ENCODE measurements around the gene PPDPF. TPM values are rescaled to one million over a fixed set of nuclear protein-coding genes. Genes with fewer than 3 reads are reported as not detected.

Gene PPDPF
- total RNA-seq, 1 experiment from 2014 or later = 245 TPM

DNA sequence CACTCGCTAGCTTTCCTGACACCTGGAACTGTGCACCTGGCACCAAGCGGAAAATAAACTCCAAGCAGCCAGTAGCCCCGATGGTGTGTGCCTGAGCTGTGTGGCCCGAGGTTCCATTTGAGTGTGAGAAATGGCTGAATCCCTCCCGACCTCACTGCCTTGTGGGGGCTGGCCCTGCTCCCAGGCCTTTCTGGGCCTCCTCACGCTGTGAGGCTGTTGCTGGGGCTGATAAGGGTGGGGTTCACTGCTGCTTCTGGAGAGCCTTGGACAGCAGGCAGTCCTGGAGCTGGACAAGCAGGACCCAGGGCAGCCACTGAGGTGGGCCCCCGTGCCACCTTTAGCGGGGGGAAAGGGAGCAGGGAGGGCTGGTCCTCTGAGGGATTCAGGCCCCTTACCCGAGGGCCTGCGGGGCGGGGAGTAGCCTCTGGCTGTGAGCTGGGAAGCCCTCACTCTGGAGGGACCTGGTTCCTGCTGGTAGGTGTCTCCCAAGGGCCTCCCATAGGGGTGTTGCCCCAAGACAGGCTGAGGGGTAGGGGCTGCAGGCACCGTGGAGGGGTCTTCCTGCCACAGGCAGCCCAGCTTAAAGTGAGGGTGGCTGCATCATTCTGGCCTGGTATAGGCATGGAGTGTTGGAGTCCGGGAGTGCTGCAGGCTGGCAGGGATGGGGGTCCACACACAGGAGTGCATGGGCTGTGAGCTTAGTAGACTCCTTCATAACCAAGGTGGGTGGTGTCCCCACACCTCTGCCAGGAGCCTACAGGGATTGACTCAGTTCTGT is 1.7 kb downstream of the PPDPF start:
- Histone ChIP-seq H3K79me2 (ENCODE audit: low read length) (peaks cover 27% of the 10 kb centered on the region), H3K4me2 (ENCODE audit: low read length) (peak overlapping the region; percentile 93), H3K9ac (ENCODE audit: low read length) (no peak overlapping the region), H3K9me2 (replicated peaks; ENCODE audit: low read length) (no peaks in the 10 kb centered on the region), H3F3A (ENCODE audit: low read length, unreplicated experiment) (peaks cover 10% of the 10 kb centered on the region), H2AFZ (ENCODE audit: low read length) (no peak overlapping the region), H3K36me3 (ENCODE audit: low read depth, low read length) (peaks cover 24% of the 10 kb centered on the region), H3K27ac (ENCODE audit: low read length) (no peak overlapping the region), H4K20me1 (ENCODE audit: low read length) (peaks cover 24% of the 10 kb centered on the region), H3K4me1 (ENCODE audit: insufficient read depth, low read length) (peaks cover 13% of the 10 kb centered on the region), H3K4me3 (ENCODE audit: low read length) (peak overlapping the region; percentile 99), H3K27me3 (ENCODE audit: low read length) (no peaks in the 10 kb centered on the region), H3K9me3 (ENCODE audit: low read length) (no peaks in the 10 kb centered on the region)
- DNase-seq = no peak
- intact Hi-C loops (cut with micrococcal nuclease) = no loop called here
- TF ChIP-seq, protein P1, sequence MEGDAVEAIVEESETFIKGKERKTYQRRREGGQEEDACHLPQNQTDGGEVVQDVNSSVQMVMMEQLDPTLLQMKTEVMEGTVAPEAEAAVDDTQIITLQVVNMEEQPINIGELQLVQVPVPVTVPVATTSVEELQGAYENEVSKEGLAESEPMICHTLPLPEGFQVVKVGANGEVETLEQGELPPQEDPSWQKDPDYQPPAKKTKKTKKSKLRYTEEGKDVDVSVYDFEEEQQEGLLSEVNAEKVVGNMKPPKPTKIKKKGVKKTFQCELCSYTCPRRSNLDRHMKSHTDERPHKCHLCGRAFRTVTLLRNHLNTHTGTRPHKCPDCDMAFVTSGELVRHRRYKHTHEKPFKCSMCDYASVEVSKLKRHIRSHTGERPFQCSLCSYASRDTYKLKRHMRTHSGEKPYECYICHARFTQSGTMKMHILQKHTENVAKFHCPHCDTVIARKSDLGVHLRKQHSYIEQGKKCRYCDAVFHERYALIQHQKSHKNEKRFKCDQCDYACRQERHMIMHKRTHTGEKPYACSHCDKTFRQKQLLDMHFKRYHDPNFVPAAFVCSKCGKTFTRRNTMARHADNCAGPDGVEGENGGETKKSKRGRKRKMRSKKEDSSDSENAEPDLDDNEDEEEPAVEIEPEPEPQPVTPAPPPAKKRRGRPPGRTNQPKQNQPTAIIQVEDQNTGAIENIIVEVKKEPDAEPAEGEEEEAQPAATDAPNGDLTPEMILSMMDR (conservative IDR thresholded peaks at IDR 0.05; ENCODE audit: low read depth, low read length) = no peak
- TF ChIP-seq EZH2 (IDR thresholded peaks at IDR 0.05; ENCODE audit: low read length, unreplicated experiment) = no peak
- ChIA-PET POLR2A (ENCODE audit: unreplicated experiment) (interaction anchor here (1.4 kb wide), 1 partner anchor 14 kb away, joined by 8 read pairs; the partner anchor contains the start of gene PTK6), CTCF (no interaction called here)
- no TSS peak for BruUV-seq (replicated peaks)
- ATAC-seq = no peak

DNA sequence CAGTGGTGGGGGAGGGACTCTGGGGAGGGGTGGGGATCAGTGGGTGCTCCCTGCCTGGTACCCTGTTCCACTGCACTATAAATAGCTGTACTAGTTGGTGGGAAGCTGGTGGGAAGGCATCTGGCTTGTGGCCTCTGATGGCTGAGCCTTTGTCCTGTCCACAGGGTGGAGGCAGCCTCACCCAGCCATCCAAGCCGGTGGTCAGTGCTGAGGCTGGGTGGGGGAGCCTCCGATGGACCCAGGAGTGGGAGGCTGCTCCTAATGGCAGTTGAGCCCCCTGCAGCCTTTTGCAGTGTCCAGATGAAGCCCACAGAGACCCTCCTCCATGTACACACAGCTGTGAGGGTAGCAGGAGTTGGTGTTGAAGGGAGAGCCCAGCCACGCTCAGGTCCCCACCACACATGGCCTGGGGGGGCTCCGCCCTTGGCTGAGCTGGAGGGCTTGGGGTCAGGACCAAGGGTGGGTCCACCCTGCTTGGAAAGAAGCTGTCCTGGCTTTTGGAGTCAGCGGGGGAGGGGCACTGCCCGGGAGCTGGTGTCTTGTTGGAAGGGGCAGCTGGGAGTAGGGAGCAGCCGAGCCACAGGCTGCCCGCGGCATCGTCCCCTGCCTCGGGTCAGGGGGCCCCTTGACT is 2.5 kb downstream of the PPDPF start:
- CTCF ChIA-PET = no interaction called here
- no peak for ATAC-seq
- Histone ChIP-seq H3K79me2 (ENCODE audit: low read length) (peaks cover 27% of the 10 kb centered on the region), H3K9me3 (ENCODE audit: low read length) (no peaks in the 10 kb centered on the region), H3K9me2 (replicated peaks; ENCODE audit: low read length) (no peaks in the 10 kb centered on the region), H3K4me3 (ENCODE audit: low read length) (no peak overlapping the region), H3K9ac (ENCODE audit: low read length) (no peak overlapping the region), H3K4me1 (ENCODE audit: insufficient read depth, low read length) (peaks cover 13% of the 10 kb centered on the region), H2AFZ (ENCODE audit: low read length) (no peak overlapping the region), H4K20me1 (ENCODE audit: low read length) (peaks cover 24% of the 10 kb centered on the region), H3K4me2 (ENCODE audit: low read length) (no peak overlapping the region), H3F3A (ENCODE audit: low read length, unreplicated experiment) (peaks cover 12% of the 10 kb centered on the region), H3K36me3 (ENCODE audit: low read depth, low read length) (peaks cover 24% of the 10 kb centered on the region), H3K27me3 (ENCODE audit: low read length) (no peaks in the 10 kb centered on the region), H3K27ac (ENCODE audit: low read length) (no peak overlapping the region)
- intact Hi-C loops (cut with micrococcal nuclease) = no loop called here
- DNase-seq = no peak
- no TSS peak for BruUV-seq (replicated peaks)
- POLR2A ChIA-PET (ENCODE audit: unreplicated experiment) = interaction anchor here (0.6 to 1.3 kb wide), 3 partner anchors 11 to 176 kb away, joined by 3 to 4 read pairs (median 3); partner anchors contain the start of gene PTK6
- TF ChIP-seq EZH2phosphoT487 (IDR thresholded peaks at IDR 0.05; ENCODE audit: borderline replicate concordance, low read length) (no peak), EZH2 (IDR thresholded peaks at IDR 0.05; ENCODE audit: low read length, unreplicated experiment) (no peak)
- TF ChIP-seq, protein P1 (conservative IDR thresholded peaks at IDR 0.05; ENCODE audit: low read depth, low read length) = no peak

DNA sequence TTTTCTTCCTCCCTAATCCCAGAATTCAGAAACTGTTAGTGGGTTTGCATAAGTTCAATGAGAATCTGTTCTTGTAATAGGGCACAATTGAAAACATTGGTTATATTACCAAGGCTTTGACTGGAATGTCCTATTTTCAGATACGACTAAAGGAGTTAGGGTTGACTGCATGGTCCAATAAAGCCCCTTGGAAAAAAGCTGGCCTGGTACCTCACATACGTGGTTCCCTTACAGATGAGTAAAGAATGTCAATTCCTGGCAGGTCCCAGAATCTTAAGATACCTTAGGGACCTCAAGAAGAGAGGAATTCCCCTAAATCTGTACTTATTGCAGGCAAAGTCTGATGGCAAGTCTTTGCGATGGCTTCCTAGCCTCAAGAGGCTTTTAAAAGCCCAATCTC is 4.6 kb downstream of the PPDPF start:
- Histone ChIP-seq H2AFZ (ENCODE audit: low read length) (no peak overlapping the region), H3K4me3 (ENCODE audit: low read length) (no peak overlapping the region), H3K36me3 (ENCODE audit: low read depth, low read length) (peaks cover 24% of the 10 kb centered on the region), H3K79me2 (ENCODE audit: low read length) (peaks cover 23% of the 10 kb centered on the region), H3K9me2 (replicated peaks; ENCODE audit: low read length) (no peaks in the 10 kb centered on the region), H3K27me3 (ENCODE audit: low read length) (no peaks in the 10 kb centered on the region), H3K9ac (ENCODE audit: low read length) (no peak overlapping the region), H3K4me2 (ENCODE audit: low read length) (no peak overlapping the region), H3K9me3 (ENCODE audit: low read length) (no peaks in the 10 kb centered on the region), H3K4me1 (ENCODE audit: insufficient read depth, low read length) (peaks cover 7% of the 10 kb centered on the region), H4K20me1 (ENCODE audit: low read length) (peaks cover 24% of the 10 kb centered on the region), H3F3A (ENCODE audit: low read length, unreplicated experiment) (peaks cover 12% of the 10 kb centered on the region), H3K27ac (ENCODE audit: low read length) (no peak overlapping the region)
- CTCF ChIA-PET = no interaction called here
- no TSS peak for BruUV-seq (replicated peaks)
- intact Hi-C loops (cut with micrococcal nuclease) = no loop called here
- DNase-seq (no peak), ATAC-seq (no peak)
- no peak for TF ChIP-seq EZH2 (IDR thresholded peaks at IDR 0.05; ENCODE audit: low read length, unreplicated experiment)
- TF ChIP-seq EZH2phosphoT487 (IDR thresholded peaks at IDR 0.05; ENCODE audit: borderline replicate concordance, low read length) = no peak
- TF ChIP-seq, protein P1 (conservative IDR thresholded peaks at IDR 0.05; ENCODE audit: low read depth, low read length) = no peak
- POLR2A ChIA-PET (ENCODE audit: unreplicated experiment) = interaction anchor here (0.6 kb wide), 1 partner anchor 133 kb away, joined by 11 read pairs; no protein-coding TSS in a partner anchor
